A549 (cell line): ENCODE results near the gene PM20D2. TPM values are rescaled to one million over a fixed set of nuclear protein-coding genes. Genes with fewer than 3 reads are reported as not detected.

Experiments used
- ATAC-seq, 2 experiments: fragments of 200-7000 bp in 1 of 2; fragments of >200 bp in 1 of 2; cut with Nextera tagmentation in 1 of 2; cut with Tn5 transposase in 1 of 2; 3 replicates each; pipeline versions ENCODE4 v1.8.0 to v1.9.1; 2018 to 2020; ENCODE audit warnings: mild to moderate bottlenecking in 1 of 2, moderate library complexity in 1 of 2
- CTCF ChIA-PET: fragments of 300-600 bp; sonication (Branson Sonifier 250); formaldehyde crosslinking; extraction: SDS; loops from one replicate; lab custom pipeline; 2021; ENCODE audit warnings: antibody characterized with exemption, inconsistent platforms; lab: Yijun Ruan, JAX
- POLR2A ChIA-PET: fragments of 350-600 bp; formaldehyde crosslinking; extraction: SDS; loops from one replicate; lab custom pipeline; 2021; ENCODE audit warnings: antibody characterized with exemption, inconsistent platforms; lab: Yijun Ruan, JAX
- DNase-seq, 2 experiments: peaks; one replicate each; pipeline versions ENCODE4 v3.0.0 to v3.0.0-alpha.2; 2011 to 2016; ENCODE audit warnings: low read depth in 1 of 2, low spot score in 1 of 2
- FAIRE-seq: peaks from 2 replicates; lab custom pipeline; 2011; peaks lifted over from hg19 to GRCh38; lab: Jason Lieb, UNC
- H3K27ac ChIP-seq, 2 experiments: fragments of >200 bp; sonication (Bioruptor Twin); formaldehyde crosslinking; 3 replicates each; pipeline ENCODE4 v1.5.1; 2016 to 2017
- H3K4me1 ChIP-seq: fragments of >200 bp; sonication (Bioruptor Twin); formaldehyde crosslinking; 3 replicates; pipeline ENCODE4 v1.6.1; 2016
- H3K4me2 ChIP-seq: fragments of >200 bp; sonication (Bioruptor Twin); formaldehyde crosslinking; 3 replicates; pipeline ENCODE4 v1.6.1; 2016
- H3K4me3 ChIP-seq: fragments of >200 bp; sonication (Bioruptor Twin); formaldehyde crosslinking; 3 replicates; pipeline ENCODE4 v1.5.1; 2016
- H3K9me3 ChIP-seq: fragments of >200 bp; sonication (Bioruptor Twin); formaldehyde crosslinking; 3 replicates; pipeline ENCODE4 v1.6.1; 2016
- BCL3 ChIP-seq: fragments of >200 bp; sonication (Bioruptor Twin); formaldehyde crosslinking; IDR thresholded peaks from 3 replicates; pipeline ENCODE4 v1.6.1; 2016
- CBX2 ChIP-seq: fragments of 200-600 bp; sonication (generic); IDR thresholded peaks from 2 replicates; pipeline ENCODE4 v1.6.1; 2016; ENCODE audit warnings: low read depth, mild to moderate bottlenecking, borderline replicate concordance
- CHD2 ChIP-seq: fragments of 150-350 bp; IDR thresholded peaks from 2 replicates; pipeline ENCODE4 v1.6.1; 2014; ENCODE audit warnings: low read length; ENCODE audit not compliant: partially characterized antibody
- E2F6 ChIP-seq: IDR thresholded peaks from 2 replicates; pipeline ENCODE4 v1.6.1; 2012; ENCODE audit warnings: low read depth, borderline replicate concordance
- EP300 ChIP-seq, 2 experiments: fragments of >200 bp; sonication (Bioruptor Twin); formaldehyde crosslinking; IDR thresholded peaks; 2 replicates in 1 of 2; 3 replicates in 1 of 2; pipeline ENCODE4 v1.6.1; 2016 to 2017
- FOSL2 ChIP-seq, 2 experiments: fragments of 450-650 bp in 1 of 2; fragments of >200 bp in 1 of 2; sonication (Bioruptor Twin) in 1 of 2; formaldehyde crosslinking; IDR thresholded peaks; 2 replicates each; pipeline versions ENCODE4 v1.5.0 to v1.6.1; 2016 to 2020; ENCODE audit warnings: mild to moderate bottlenecking in 1 of 2, moderate library complexity in 1 of 2
- FOXS1 ChIP-seq: fragments of 250-450 bp; sonication (Bioruptor Pico); IDR thresholded peaks from 2 replicates; pipeline ENCODE4 v1.5.0; 2020; ENCODE audit warnings: mild to moderate bottlenecking, moderate library complexity
- HES2 ChIP-seq: fragments of >200 bp; sonication (Bioruptor Twin); formaldehyde crosslinking; IDR thresholded peaks from 2 replicates; pipeline ENCODE4 v1.6.1; 2016
- HMGXB4 ChIP-seq: fragments of 250-450 bp; sonication (Bioruptor Pico); IDR thresholded peaks from 2 replicates; pipeline ENCODE4 v1.5.0; 2021; ENCODE audit warnings: mild to moderate bottlenecking, moderate library complexity, borderline replicate concordance
- KDM1A ChIP-seq: fragments of 200-600 bp; sonication (generic); IDR thresholded peaks from 2 replicates; pipeline ENCODE4 v1.6.1; 2016; ENCODE audit warnings: low read depth, mild to moderate bottlenecking
- NPAS2 ChIP-seq: fragments of 250-450 bp; sonication (Bioruptor Pico); IDR thresholded peaks from 2 replicates; pipeline ENCODE4 v1.8.0; 2022; ENCODE audit warnings: mild to moderate bottlenecking, moderate library complexity, borderline replicate concordance
- NR3C1 ChIP-seq: fragments of >200 bp; sonication (Bioruptor Twin); formaldehyde crosslinking; IDR thresholded peaks from 3 replicates; pipeline ENCODE4 v1.6.1; 2017
- RFX5 ChIP-seq: fragments of 450-650 bp; IDR thresholded peaks from 2 replicates; pipeline ENCODE4 v1.7.1; 2014; ENCODE audit warnings: antibody characterized with exemption, mild to moderate bottlenecking, moderate library complexity
- USF2 ChIP-seq: fragments of 450-650 bp; IDR thresholded peaks from 2 replicates; pipeline ENCODE4 v1.6.1; 2014; ENCODE audit warnings: antibody characterized with exemption
- ZSCAN20 ChIP-seq: fragments of 250-450 bp; sonication (Bioruptor Pico); IDR thresholded peaks from 2 replicates; pipeline ENCODE4 v1.8.0; 2022; ENCODE audit warnings: mild to moderate bottlenecking, moderate library complexity
- WGBS: methylation state at CpG from one replicate; pipeline ENCODE4 v1.1.6; 2017; ENCODE audit errors: missing lambda C conversion rate; 5-methylcytosine and 5-hydroxymethylcytosine counted together
- polyA plus RNA-seq, 4 experiments: library from polyadenylated mRNA; depleted of rRNA in 3 of 4; stranded (reverse); fragments of >200 nt; fragmentation: RNase III in 1 of 4; extraction: RNeasy Plus Mini Kit Qiagen cat#74134 plus additional on column Dnase treatment in 1 of 4; gene quantifications; 2 replicates in 3 of 4; 3 replicates in 1 of 4; pipeline ENCODE4 v1.2.3, GENCODE V29; 2011 to 2017

The PM20D2 gene
- polyA plus RNA-seq, 2 of the 4 experiments (the other 2 are of a cell fraction): 14.7 to 25.4 TPM

GRCh38 chr6:89111933-89112332 lies 33.9 kb upstream of the PM20D2 start:
- H3K9me3 ChIP-seq: no peaks in the 10 kb centered on the region
- ATAC-seq: no peak
- H3K4me3 ChIP-seq: no peak overlapping the region
- no peak for DNase-seq
- no peak overlapping the region for H3K27ac ChIP-seq
- no peak overlapping the region for H3K4me2 ChIP-seq
- ChIA-PET POLR2A (no interaction called here), CTCF (interaction anchor here (0.6 to 1.7 kb wide), 2 partner anchors 33 to 129 kb away, joined by 4 to 7 read pairs; no protein-coding TSS in a partner anchor)
- TF ChIP-seq FOXS1 (CRISPR knock-in tag): no peak
- no peak for TF ChIP-seq CBX2
- no peak for TF ChIP-seq NR3C1
- no peak for TF ChIP-seq EP300 (IDR thresholded peaks at IDR 0.05)
- TF ChIP-seq FOSL2 (IDR thresholded peaks at IDR 0.05): no peak
- no peak for TF ChIP-seq FOSL2 (CRISPR knock-in tag; IDR thresholded peaks at IDR 0.05)
- no peak for TF ChIP-seq NPAS2 (CRISPR knock-in tag)
- TF ChIP-seq BCL3: no peak
- TF ChIP-seq HES2: no peak
- TF ChIP-seq USF2: no peak
- no peak for TF ChIP-seq RFX5
- no peak for TF ChIP-seq ZSCAN20 (CRISPR knock-in tag)
- peaks cover 6% of the 10 kb centered on the region; the same call in 2 of the 3 replicates for H3K4me1 ChIP-seq
- 82% methylated on average over 9 of the region's 9 CpGs for WGBS
- no peak for FAIRE-seq

- WGBS: 76% methylated on average over 6 of the region's 6 CpGs
- ChIA-PET POLR2A (no interaction called here), CTCF (interaction anchor here (1.9 to 5.1 kb wide), 2 partner anchors 134 to 142 kb away, joined by 5 to 38 read pairs; no protein-coding TSS in a partner anchor)
- no peak for DNase-seq
- peak overlapping the region; percentile 71 for H3K4me3 ChIP-seq
- ATAC-seq: no peak
- H3K4me2 ChIP-seq: peak overlapping the region; percentile 89
- TF ChIP-seq CHD2: no peak
- TF ChIP-seq HES2: no peak
- H3K9me3 ChIP-seq: no peaks in the 10 kb centered on the region
- peak overlapping the region; percentile 87 to 89; a peak in 4 of 6 replicates for H3K27ac ChIP-seq
- H3K4me1 ChIP-seq: peaks cover 23% of the 10 kb centered on the region; the same call in 2 of the 3 replicates
- no peak for FAIRE-seq
These were observed 29.2 kb upstream of the PM20D2 start for GRCh38 chr6:89116702-89117101.

GRCh38 chr6:89117211-89118108 lies 28.4 kb upstream of the PM20D2 start, which contains the start of gene SRSF12:
Gene SRSF12 (minus strand): TSS chr6:89118071. CDS start chr6:89117887, 184 bp downstream.
- TF ChIP-seq NPAS2 (CRISPR knock-in tag) (no peak), E2F6 (0 out of 2 replicates have a peak, but pooled peaks have one; percentile 41), KDM1A (no peak), HMGXB4 (CRISPR knock-in tag) (peak; percentile 51; the same call in 1 of the 2 replicates)
- Histone ChIP-seq H3K4me2 (peak within 1 kb of the TSS; percentile 89), H3K9me3 (no peaks in the 10 kb centered on the region), H3K27ac (peak within 1 kb of the TSS; percentile 87 to 89), H3K4me3 (peak within 1 kb of the TSS; percentile 71), H3K4me1 (peaks cover 23% of the 10 kb centered on the region; the same call in 2 of the 3 replicates)
- ChIA-PET POLR2A (interaction anchor here (0.9 to 1.2 kb wide), 2 partner anchors 28 to 37 kb away, joined by 5 to 8 read pairs; partner anchors contain the start of genes PM20D2 and PNRC1), CTCF (interaction anchor here (1.9 to 5.1 kb wide), 2 partner anchors 134 to 143 kb away, joined by 5 to 38 read pairs; no protein-coding TSS in a partner anchor)
- FAIRE-seq (no peak), DNase-seq (peak; percentile 34 to 50), ATAC-seq (peak; percentile 91 to 95)
- under 1% methylated on average over 10 of the region's 106 CpGs for WGBS
